C4-2B (cell line): ENCODE results near the gene TMSB15B.
"Not testable (repeated sequence)": the region's sequence is repeated elsewhere in the genome, so short reads cannot be mapped to it uniquely, and the experiment has no call there.

ENCODE experiments used
- H3K27ac ChIP-seq: fragments of 450-650 bp; 2 replicates; pipeline ENCODE4 v1.5.1; 2017
- ZFX ChIP-seq: fragments of 450-650 bp; IDR thresholded peaks from 2 replicates; pipeline ENCODE4 v1.6.1; 2017
- TF ChIP-seq, protein P1 (sequence below): fragments of 450-650 bp; conservative IDR thresholded peaks from 2 replicates; pipeline ENCODE4 v1.5.1; 2017; ENCODE audit warnings: mild to moderate bottlenecking

Gene TMSB15B

GRCh38 chrX:104008831-104009230 lies 46.4 kb downstream of the TMSB15B start:
- no peak overlapping the region for H3K27ac ChIP-seq
- TF ChIP-seq, protein P1, sequence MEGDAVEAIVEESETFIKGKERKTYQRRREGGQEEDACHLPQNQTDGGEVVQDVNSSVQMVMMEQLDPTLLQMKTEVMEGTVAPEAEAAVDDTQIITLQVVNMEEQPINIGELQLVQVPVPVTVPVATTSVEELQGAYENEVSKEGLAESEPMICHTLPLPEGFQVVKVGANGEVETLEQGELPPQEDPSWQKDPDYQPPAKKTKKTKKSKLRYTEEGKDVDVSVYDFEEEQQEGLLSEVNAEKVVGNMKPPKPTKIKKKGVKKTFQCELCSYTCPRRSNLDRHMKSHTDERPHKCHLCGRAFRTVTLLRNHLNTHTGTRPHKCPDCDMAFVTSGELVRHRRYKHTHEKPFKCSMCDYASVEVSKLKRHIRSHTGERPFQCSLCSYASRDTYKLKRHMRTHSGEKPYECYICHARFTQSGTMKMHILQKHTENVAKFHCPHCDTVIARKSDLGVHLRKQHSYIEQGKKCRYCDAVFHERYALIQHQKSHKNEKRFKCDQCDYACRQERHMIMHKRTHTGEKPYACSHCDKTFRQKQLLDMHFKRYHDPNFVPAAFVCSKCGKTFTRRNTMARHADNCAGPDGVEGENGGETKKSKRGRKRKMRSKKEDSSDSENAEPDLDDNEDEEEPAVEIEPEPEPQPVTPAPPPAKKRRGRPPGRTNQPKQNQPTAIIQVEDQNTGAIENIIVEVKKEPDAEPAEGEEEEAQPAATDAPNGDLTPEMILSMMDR: no peak
- TF ChIP-seq ZFX: no peak

- H3K27ac ChIP-seq: no peak overlapping the region
- TF ChIP-seq, protein P1: no peak
- TF ChIP-seq ZFX: no peak
These were observed 50.7 kb downstream of the TMSB15B start for GRCh38 chrX:104013158-104013557.

GRCh38 chrX:104013606-104014005 lies 51.2 kb downstream of the TMSB15B start, which contains the start of gene H2BW1:
Gene H2BW1, minus strand, starts transcription at chrX:104013708. Its CDS starts 132 bp downstream, at chrX:104013576.
- TF ChIP-seq, protein P1: no peak
- no peak for TF ChIP-seq ZFX
- no peak within 1 kb of the TSS for H3K27ac ChIP-seq

- H3K27ac ChIP-seq: not testable (repeated sequence)
These were observed 53.1 kb downstream of the TMSB15B start for GRCh38 chrX:104015576-104015975.
